Activated T-cell treated with anti-CD3 and anti-CD28 coated beads for 24 hours (primary cell): ENCODE data around the gene CBX1.

ENCODE experiments used
- DNase-seq: peaks from one replicate; pipeline ENCODE4 v3.0.0-alpha.2; 2020; ENCODE audit warnings: low read depth

The CBX1 gene

DNA sequence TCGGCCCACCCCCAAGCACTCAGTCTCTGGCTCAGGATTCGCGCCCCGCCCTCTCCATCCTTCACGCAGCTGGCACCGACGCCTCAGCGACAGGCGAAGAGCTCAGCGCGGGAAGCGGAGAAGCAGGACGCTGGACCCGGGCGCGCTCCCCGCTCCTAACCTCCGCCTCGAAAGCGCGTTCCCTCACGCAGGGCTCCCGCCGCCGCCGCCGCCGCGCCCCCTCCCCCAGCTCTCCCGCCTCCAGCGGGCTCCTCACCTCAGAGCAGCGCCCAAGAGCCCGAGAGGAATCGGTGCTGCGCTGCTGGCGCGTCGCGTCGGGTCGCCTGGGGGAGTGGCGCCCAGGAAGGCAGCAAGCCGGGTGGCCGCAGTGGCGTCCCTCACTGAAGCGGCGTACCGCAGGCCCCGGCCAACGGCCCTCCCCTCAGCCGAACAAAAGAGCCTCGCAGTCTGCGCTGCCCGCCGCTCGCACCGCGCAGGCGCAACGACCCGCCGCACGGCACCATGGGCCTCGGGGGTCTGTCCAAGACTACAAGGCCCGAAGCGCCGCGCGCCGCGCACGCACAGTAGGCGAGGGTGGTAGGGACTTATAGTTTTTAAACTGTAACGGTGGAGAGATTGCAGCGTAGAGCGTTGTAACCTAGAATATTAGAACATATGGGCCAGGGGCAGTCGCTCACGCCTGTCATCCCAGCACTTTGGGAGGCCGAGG, at the start of gene CBX1:
Gene CBX1, minus strand, starts transcription at position 467 of the 709 bp plus-strand sequence. CDS start 24,474 bp downstream, outside the sequence.
- DNase-seq = peak; percentile 93

- DNase-seq = no peak
Measured at GRCh38 chr17:48150597-48151001, 49.3 kb upstream of the CBX1 start.

- no peak for DNase-seq
Measured at GRCh38 chr17:48149787-48150463, 48.6 kb upstream of the CBX1 start.

DNA sequence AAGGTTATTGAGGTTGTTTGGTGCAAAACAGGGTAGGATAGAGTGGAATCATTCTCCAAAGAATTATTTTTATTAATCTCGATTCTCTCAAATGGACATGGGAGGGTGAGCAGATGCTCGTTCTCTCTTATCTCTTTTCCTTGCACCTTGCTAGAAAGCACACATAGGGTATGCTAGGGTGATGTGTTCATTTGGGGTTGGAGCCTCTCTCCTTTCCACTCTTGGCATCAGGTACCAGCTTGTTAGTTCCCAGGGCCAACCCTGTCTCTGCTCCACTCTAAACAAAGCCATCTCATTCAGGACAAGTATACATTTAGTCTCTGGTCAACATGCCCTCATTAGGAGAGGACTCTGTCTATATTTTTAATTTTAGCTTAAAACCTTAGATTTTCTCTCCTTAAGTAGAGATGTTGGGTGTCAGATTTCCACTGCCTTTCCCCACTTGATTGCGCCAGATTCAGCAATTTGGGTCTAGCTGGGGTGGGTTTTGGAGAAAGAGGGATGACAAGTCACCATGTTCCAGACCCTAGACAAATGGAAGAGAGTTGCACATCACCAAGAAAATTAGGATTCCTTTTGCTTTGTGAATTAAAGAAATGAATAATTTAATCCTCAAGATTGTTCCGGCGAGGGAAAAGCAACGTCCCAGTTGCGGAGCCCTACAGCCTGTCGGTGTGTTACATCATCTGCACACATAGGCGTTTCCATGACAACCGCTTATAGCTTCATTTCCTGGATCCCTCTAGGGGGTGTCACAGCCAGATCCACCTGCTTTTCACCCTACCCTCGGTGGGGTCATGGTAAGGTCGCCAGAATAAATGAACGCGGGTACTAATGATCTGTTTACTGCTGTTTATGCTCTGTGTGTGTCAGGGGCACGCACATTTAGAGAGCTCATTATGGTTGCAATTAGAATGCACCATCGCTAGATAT, 47.8 kb upstream of the CBX1 start:
- no peak for DNase-seq

DNA sequence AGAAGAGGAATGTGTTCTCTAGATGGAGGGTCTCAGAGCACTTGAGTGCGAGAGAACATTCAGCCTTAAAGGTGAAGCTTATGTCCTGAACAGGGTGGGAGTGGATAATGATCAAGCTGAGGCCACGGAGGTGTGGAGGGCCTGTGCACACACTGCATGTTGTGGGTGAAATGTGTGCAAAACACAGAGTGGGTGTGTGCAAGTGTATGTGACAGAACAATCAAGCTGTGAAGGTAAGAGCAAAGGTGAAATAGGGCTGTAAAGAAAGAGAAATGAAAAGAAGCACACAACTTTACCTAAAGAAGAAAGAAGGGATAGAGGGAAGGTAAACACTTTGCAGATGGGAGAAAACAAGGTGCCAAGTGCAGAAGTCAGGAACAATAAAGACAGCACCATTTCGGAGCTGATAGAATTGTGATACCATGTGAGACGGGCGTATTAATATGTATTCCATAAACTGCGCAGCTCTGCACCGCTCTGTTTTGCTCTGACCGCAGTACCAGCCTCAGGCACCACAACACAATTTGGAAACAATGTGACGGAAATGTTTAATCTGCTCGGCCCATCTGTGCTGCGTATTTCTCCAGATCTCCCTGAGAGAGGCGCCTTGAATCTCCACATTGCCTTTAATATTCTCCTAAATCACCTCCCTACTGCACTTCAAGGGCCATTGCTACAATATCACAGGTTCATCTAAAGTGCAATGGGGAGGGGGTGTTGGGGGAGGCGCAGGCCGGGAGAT, 46.9 kb upstream of the CBX1 start:
- no peak for DNase-seq

- no peak for DNase-seq
Measured at GRCh38 chr17:48144976-48145798, 43.9 kb upstream of the CBX1 start.

GRCh38 chr17:48144231-48144630, 43.0 kb upstream of the CBX1 start:
- no peak for DNase-seq

DNA sequence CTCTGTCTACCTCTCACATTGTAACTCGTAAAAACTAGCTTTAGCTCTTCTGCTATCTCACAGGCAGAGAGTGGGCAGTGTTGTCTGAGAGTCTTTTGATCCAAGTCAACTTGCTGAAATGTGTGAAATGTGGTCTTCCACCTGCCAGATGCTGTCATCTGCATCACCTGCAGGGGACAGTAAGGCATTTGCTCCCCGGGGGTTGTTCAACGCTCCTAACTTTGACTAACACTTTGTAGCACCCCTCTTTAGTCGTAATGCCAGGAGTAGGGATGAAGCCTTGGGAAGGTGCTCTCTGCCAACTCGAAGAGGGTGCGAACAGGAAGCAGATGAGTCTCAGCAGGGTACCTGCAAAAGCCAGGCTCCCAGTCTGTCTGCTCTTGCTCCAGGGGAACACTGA, 42.4 kb upstream of the CBX1 start:
- DNase-seq = no peak

DNA sequence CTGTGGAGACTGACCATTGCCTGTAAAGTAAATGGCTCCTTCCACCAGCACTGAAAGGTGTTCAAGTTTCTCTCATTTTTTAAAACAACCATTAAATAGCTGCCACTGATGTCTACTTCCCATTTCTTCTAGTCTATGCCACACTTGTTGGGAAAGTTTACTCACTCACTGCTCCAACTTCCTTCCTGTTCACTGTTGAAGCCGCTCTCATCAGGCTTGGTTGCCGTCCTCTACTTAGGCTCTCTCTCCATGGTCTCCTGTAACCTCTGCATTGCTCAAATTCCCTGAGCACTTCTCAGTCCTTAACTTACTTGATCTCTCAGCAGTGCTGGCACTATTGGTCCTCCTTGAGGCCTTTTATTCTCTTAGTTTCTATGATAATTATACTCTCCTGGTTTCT, 38.7 kb upstream of the CBX1 start:
- no peak for DNase-seq

DNA sequence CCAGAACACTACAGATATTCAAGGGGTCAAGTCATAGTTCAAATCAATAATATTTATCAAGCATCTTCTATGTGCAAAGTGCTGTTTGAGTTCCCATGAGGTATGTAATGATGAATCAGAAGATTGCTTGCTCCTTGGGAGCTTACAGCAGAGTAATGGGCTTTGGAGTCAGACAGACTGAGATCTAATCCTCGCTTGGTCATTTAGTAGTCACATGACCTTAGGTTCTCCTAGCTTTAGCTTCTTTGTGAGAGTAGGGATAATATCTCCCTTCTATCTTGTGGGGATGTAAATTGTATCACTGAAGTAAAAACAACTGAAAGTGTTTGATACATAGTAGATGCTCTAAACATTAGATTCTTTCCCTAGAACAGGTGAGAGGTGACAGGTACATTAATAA, 36.4 kb upstream of the CBX1 start:
- DNase-seq = no peak

GRCh38 chr17:48134912-48135480, 33.7 kb upstream of the CBX1 start:
- DNase-seq = no peak

DNA sequence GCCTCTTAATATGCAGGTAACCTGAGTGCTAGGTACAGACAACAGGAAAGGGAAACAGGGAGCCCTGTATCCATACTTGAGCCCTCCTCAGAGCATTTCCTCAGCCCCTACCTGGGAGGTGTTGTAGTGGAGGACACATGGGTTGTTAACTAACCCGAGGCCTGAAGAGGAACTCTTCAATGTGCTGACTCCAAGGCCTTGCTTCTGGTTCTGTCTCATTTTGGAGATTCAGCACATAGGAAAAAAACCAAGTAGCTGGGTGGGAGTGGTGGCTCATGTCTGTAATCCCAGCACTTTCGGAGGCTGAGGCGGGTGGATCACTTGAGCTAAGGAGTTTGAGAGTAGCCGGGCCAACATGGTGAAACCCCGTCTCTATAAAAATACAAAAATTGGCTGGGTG, 31.1 kb upstream of the CBX1 start:
- no peak for DNase-seq

GRCh38 chr17:48131216-48131824, 30.0 kb upstream of the CBX1 start:
- DNase-seq = peak; percentile 44

DNA sequence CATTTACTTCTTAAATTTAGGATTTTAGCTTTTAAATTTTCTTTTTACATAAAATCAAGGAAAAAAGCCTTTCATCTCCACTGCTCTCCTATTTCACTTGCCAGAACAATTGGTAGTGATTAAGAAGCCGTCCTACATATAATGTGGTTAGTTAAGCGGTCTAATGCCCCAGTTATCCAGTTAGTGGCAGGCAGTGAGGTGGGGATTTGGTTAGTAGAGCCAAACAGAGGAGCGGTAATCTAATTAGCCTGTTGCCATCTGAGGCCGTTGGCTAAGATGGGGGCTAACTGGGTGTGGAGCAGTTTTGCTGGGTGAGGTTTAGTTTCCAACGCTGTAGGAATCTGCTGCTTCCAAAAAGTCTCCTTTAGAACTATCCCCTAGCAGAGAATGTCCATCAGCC, 28.7 kb upstream of the CBX1 start:
- no peak for DNase-seq

DNA sequence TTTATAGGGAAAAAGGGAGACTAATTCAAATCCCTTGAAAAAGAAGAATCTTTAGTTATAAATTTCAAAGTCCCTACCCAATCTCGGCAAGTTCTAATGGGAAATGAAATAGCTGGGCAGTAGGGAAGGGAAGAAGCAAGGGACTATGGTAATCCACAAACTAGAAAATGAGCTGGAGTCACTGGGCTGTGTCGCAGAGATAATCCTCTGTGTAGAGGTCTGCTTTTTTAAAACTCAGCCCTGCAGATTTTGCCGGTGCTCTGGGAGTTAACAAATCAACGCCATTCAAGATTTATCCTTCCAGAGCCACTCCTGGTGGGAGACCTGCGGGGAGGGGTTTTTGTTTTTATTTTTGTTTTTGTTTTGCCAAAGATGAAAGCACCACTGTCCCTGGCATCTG, 27.1 kb upstream of the CBX1 start:
- DNase-seq = no peak

GRCh38 chr17:48127371-48128051, 26.2 kb upstream of the CBX1 start:
- no peak for DNase-seq

DNA sequence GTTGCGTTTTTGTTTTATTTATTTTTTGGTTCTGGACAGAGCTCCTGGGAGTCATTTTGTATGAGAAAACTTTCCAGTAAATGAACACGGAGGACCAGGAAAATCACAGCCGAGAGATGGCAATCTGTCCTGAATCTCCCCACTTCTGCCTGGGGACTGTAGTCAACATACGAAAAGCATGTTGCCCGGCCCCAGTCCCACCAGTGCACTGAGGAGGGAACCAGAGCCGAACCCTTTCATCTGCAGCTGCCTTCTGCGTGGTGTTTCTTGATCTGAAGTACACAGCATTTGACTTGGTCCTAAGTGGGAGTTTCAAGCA, 25.2 kb upstream of the CBX1 start:
- no peak for DNase-seq

DNA sequence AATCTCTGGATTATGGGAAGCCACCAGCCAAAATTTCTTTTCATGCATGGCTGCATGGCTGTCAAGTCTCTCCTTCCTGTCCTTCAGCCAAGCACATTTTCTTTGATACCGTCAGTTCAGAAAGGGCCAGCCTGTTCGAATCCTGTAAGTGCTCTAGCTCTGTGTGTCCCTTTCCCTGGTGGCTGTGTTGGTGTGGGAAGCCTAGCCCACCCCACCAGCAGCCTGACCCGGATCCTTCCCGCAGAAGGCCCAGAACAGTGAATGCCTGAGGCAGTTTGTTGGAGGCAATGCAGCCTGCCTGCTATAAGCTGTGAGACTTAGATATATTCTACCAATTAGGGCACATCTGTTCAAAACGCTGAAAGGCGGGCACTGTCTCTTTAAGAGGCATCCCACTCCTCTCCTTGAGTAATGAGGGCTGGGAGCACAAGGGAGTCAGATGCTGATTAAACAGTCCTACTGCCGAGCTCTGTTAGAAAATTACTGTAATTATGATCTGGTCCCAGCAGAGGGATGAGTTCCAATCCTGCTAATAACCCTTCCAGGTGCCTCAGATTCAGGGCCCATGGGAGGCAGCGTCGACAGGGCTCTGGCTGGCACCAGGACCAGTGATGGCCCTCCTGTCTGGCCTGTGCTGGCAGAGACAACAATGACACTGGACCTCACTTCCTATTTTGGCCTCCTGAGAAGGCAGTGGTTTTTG, 24.7 kb upstream of the CBX1 start:
- DNase-seq = no peak

DNA sequence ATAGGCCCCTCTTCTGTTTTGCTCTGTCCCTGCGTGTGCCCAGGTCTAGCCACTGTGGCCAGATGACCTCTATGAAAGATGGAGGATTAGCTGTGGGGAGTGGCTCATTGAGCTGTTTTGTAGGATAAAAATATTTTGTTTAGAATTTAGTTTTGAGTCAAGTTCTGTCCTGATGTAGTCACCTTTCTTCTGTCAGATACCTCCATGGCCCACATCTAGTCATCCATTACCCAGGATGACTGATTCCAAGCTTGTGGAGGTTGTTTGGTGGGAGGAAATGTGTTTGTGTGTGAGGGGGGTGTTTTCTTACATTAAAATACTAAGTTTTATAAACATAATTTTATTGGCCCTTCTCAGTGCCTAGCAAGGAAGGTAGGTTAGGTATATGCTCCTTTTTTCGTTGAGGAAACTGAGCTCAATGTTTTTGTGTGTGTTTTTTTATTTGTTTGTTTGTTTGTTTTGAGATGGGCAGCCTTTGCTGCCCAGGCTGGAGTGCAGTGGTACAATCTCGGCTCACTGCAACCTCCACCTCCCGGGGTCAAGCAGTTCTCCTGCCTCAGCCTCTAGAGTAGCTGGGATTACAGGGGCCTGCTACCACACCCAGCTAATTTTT, 22.6 kb upstream of the CBX1 start:
- DNase-seq = no peak
